ENCODE results near the gene ATXN7L1.

GRCh38 chr7:105589356-105590077, 286.9 kb downstream of the ATXN7L1 start:
- TF ChIP-seq CTCF (conservative IDR thresholded peaks at IDR 0.05; ENCODE audit: low read depth, low read length) (peak; percentile 85), POLR2A (IDR thresholded peaks at IDR 0.05; ENCODE audit: low read depth, low read length) (no peak)

All from IMR-90 (cell line).